ENCODE data around the gene NKX3-2. TPM values are rescaled to one million over a fixed set of nuclear protein-coding genes. Genes with fewer than 3 reads are reported as not detected.

Gene NKX3-2
- total RNA-seq, 2 donors from 2014 or later, result 0.11 to 1.5 TPM

DNA sequence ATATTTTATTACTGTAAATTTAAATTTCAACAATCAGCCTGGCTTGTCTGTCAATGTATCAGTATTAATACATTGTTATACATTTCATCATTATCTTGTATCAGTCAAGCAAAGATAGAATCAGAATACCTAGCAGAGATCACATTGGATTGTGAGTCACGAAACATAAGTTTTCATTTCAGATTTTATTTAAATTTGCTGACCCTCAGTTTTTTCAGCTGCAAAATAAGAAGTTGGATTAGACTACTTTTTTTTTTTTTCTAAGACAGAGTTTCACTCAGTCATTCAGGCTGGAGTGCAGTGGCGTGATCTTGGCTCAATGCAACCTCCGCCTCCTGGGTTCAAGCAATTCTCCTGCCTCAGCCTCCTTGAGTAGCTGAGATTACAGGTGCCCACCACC, 33.4 kb upstream of the NKX3-2 start:
- Histone ChIP-seq H3K36me3 (ENCODE audit: control insufficient read depth, insufficient read depth, low read length) (peaks cover 80% of the 10 kb centered on the region), H3K27ac (ENCODE audit: low read depth, low read length) (no peak overlapping the region), H3K27me3 (ENCODE audit: control insufficient read depth, insufficient read depth, low read length, poor library complexity, severe bottlenecking) (no peaks in the 10 kb centered on the region), H3K4me3 (ENCODE audit: low read length) (no peak overlapping the region), H3K9ac (ENCODE audit: extremely low read depth, low read length, poor library complexity, severe bottlenecking) (no peak overlapping the region), H3K4me1 (ENCODE audit: control insufficient read depth, insufficient read depth, low read length) (no peaks in the 10 kb centered on the region), H3K9me3 (ENCODE audit: control insufficient read depth, low read length) (no peaks in the 10 kb centered on the region)
- H3K9me3 Mint-ChIP-seq, result no peaks in the 10 kb centered on the region
- DNase-seq, result no peak
- no peak overlapping the region for H3K4me3 Mint-ChIP-seq
- no peaks in the 10 kb centered on the region for H3K27me3 Mint-ChIP-seq (ENCODE audit: insufficient read depth)
- 96 to 97% methylated on average over 3 of the region's 3 CpGs for WGBS, 2 experiments (ENCODE audit: insufficient coverage in 1 of 2, insufficient read length in 1 of 2)
- H3K36me3 Mint-ChIP-seq (ENCODE audit: low read depth), result peaks cover 78% of the 10 kb centered on the region
- no peaks in the 10 kb centered on the region for H3K4me1 Mint-ChIP-seq
- TF ChIP-seq, protein P1, sequence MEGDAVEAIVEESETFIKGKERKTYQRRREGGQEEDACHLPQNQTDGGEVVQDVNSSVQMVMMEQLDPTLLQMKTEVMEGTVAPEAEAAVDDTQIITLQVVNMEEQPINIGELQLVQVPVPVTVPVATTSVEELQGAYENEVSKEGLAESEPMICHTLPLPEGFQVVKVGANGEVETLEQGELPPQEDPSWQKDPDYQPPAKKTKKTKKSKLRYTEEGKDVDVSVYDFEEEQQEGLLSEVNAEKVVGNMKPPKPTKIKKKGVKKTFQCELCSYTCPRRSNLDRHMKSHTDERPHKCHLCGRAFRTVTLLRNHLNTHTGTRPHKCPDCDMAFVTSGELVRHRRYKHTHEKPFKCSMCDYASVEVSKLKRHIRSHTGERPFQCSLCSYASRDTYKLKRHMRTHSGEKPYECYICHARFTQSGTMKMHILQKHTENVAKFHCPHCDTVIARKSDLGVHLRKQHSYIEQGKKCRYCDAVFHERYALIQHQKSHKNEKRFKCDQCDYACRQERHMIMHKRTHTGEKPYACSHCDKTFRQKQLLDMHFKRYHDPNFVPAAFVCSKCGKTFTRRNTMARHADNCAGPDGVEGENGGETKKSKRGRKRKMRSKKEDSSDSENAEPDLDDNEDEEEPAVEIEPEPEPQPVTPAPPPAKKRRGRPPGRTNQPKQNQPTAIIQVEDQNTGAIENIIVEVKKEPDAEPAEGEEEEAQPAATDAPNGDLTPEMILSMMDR (conservative IDR thresholded peaks at IDR 0.05), result no peak
- H3K27ac Mint-ChIP-seq, result no peak overlapping the region

DNA sequence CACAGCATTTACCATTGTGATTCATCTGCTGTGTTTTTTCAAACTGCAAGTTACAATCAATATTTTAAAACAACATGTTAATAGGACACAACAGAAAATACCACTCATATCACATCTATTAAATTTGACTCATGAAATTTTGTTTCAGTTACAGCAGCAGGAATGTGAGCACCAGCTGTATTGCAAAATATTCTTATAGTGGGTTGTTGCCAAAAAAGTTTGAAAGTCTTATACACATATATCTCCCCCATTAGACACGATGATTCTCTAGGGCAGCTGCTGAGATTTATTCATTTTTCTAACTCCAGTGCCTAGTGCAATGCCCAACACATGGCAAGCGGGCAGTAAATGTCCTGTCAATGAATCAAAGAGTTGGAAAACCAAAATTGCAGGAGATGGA, 26.6 kb upstream of the NKX3-2 start:
- Histone ChIP-seq H3K4me3 (ENCODE audit: low read length) (no peak overlapping the region), H3K9ac (ENCODE audit: extremely low read depth, low read length, poor library complexity, severe bottlenecking) (no peak overlapping the region), H3K9me3 (ENCODE audit: control insufficient read depth, low read length) (no peaks in the 10 kb centered on the region), H3K36me3 (ENCODE audit: control insufficient read depth, insufficient read depth, low read length) (peaks cover 59% of the 10 kb centered on the region), H3K27ac (ENCODE audit: low read depth, low read length) (no peak overlapping the region), H3K27me3 (ENCODE audit: control insufficient read depth, insufficient read depth, low read length, poor library complexity, severe bottlenecking) (no peaks in the 10 kb centered on the region), H3K4me1 (ENCODE audit: control insufficient read depth, insufficient read depth, low read length) (no peaks in the 10 kb centered on the region)
- DNase-seq, result no peak
- Mint-ChIP-seq H3K9me3 (no peaks in the 10 kb centered on the region), H3K36me3 (ENCODE audit: low read depth) (peaks cover 57% of the 10 kb centered on the region), H3K4me3 (no peak overlapping the region), H3K27me3 (ENCODE audit: insufficient read depth) (no peaks in the 10 kb centered on the region), H3K27ac (no peak overlapping the region), H3K4me1 (no peaks in the 10 kb centered on the region)
- 77 to 97% methylated on average over 2 of the region's 2 CpGs for WGBS, 2 experiments (ENCODE audit: insufficient coverage in 1 of 2, insufficient read length in 1 of 2)
- TF ChIP-seq, protein P1 (conservative IDR thresholded peaks at IDR 0.05), result no peak

DNA sequence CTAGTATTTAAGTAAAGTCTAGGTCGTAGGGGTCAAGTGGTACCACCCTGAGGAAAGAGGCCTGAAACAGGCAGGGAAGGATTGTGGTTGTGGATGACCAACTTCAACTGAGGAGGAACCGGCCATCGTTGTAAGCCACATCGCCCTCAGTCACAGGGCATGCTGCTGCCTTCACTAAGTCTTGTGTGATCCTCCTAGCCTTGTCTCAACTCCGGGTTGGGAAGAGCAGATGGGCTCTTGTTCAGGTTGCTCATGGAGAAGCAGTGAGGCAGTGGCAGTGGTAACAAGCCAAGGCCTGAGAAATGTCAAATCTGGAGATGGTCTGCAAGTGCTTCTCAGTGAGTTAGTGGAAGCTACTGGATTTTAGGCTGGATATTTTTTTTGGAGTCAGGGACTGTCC, 22.8 kb upstream of the NKX3-2 start:
- DNase-seq, result no peak
- no peak overlapping the region for H3K4me3 ChIP-seq (ENCODE audit: low read length)
- 90 to 96% methylated on average over 5 of the region's 5 CpGs for WGBS, 2 experiments (ENCODE audit: insufficient coverage in 1 of 2, insufficient read length in 1 of 2)
- no peak overlapping the region for H3K27ac Mint-ChIP-seq
- no peaks in the 10 kb centered on the region for H3K27me3 Mint-ChIP-seq (ENCODE audit: insufficient read depth)
- no peak overlapping the region for H3K27ac ChIP-seq (ENCODE audit: low read depth, low read length)
- no peaks in the 10 kb centered on the region for H3K9me3 ChIP-seq (ENCODE audit: control insufficient read depth, low read length)
- peaks cover 31% of the 10 kb centered on the region for H3K36me3 Mint-ChIP-seq (ENCODE audit: low read depth)
- H3K4me1 Mint-ChIP-seq, result no peaks in the 10 kb centered on the region
- TF ChIP-seq, protein P1 (conservative IDR thresholded peaks at IDR 0.05), result no peak
- no peaks in the 10 kb centered on the region for H3K9me3 Mint-ChIP-seq
- H3K36me3 ChIP-seq (ENCODE audit: control insufficient read depth, insufficient read depth, low read length), result peaks cover 35% of the 10 kb centered on the region
- no peak overlapping the region for H3K4me3 Mint-ChIP-seq
- no peak overlapping the region for H3K9ac ChIP-seq (ENCODE audit: extremely low read depth, low read length, poor library complexity, severe bottlenecking)
- H3K27me3 ChIP-seq (ENCODE audit: control insufficient read depth, insufficient read depth, low read length, poor library complexity, severe bottlenecking), result no peaks in the 10 kb centered on the region
- H3K4me1 ChIP-seq (ENCODE audit: control insufficient read depth, insufficient read depth, low read length), result no peaks in the 10 kb centered on the region
